GM13976 (cell line): ENCODE measurements around the gene ABHD17C.

Experiments used
- DNase-seq: peaks from one replicate; pipeline ENCODE4 v3.0.0; 2012; ENCODE audit warnings: low spot score
- CTCF ChIP-seq: IDR thresholded peaks from 2 replicates; pipeline ENCODE4 v1.5.1; 2012; ENCODE audit warnings: borderline replicate concordance, mild to moderate bottlenecking; ENCODE audit not compliant: insufficient read depth; ENCODE audit errors: extremely low read depth, missing control alignments, control extremely low read depth
- in situ Hi-C: fragments of 300-500 bp; cut with MboI; formaldehyde crosslinking; loops from one replicate; pipeline ENCODE4 v1.12.0; 2022; ENCODE audit warnings: low sequenced_read_pairs, mixed read lengths, inconsistent platforms; ENCODE audit not compliant: unreplicated experiment

Gene ABHD17C

GRCh38 chr15:80674245-80674614 lies 20.9 kb upstream of the ABHD17C start:
- in situ Hi-C loops, result no loop called here
- DNase-seq, result peak; percentile 21
- TF ChIP-seq CTCF, result no peak

GRCh38 chr15:80677041-80677440 lies 18.1 kb upstream of the ABHD17C start:
- in situ Hi-C loops, result no loop called here
- DNase-seq, result no peak
- no peak for TF ChIP-seq CTCF

GRCh38 chr15:80679167-80679803 lies 15.8 kb upstream of the ABHD17C start:
- TF ChIP-seq CTCF, result no peak
- DNase-seq, result no peak
- in situ Hi-C loops, result no loop called here

- TF ChIP-seq CTCF, result no peak
- in situ Hi-C loops, result no loop called here
- no peak for DNase-seq
Measured at GRCh38 chr15:80679804-80680175, 15.3 kb upstream of the ABHD17C start.

- DNase-seq, result no peak
- in situ Hi-C loops, result no loop called here
- TF ChIP-seq CTCF, result no peak
Measured at GRCh38 chr15:80682201-80682600, 12.9 kb upstream of the ABHD17C start.

- no peak for TF ChIP-seq CTCF
- in situ Hi-C loops, result no loop called here
- no peak for DNase-seq
Measured at GRCh38 chr15:80684697-80685096, 10.4 kb upstream of the ABHD17C start.
